Endothelial cell of umbilical vein (primary cell): ENCODE results near the gene CDH2. TPM values are rescaled to one million over a fixed set of nuclear protein-coding genes. Genes with fewer than 3 reads are reported as not detected.

ENCODE experiments used
- BruUV-seq: library from RNA; stranded (reverse); fragments of 400-500 nt; replicated peaks from 2 replicates; lab custom pipeline; 2021; lab: Mats Ljungman, UMichigan
- CTCF ChIA-PET: fragments of 300-600, 350-600 bp; sonication (Branson Sonifier 250); formaldehyde crosslinking; loops from one replicate; lab custom pipeline; 2021; ENCODE audit warnings: antibody characterized with exemption, inconsistent platforms; lab: Charles Lee
- POLR2A ChIA-PET: fragments of 300-600, 350-600 bp; sonication (Branson Sonifier 250); formaldehyde crosslinking; loops from one replicate; lab custom pipeline; 2021; ENCODE audit warnings: antibody characterized with exemption, inconsistent platforms; lab: Charles Lee
- DNase-seq: peaks from one replicate; pipeline ENCODE4 v3.0.0-alpha.2; 2011; ENCODE audit warnings: low read depth, low spot score
- FAIRE-seq: peaks from 2 replicates; lab custom pipeline; 2011; peaks lifted over from hg19 to GRCh38; lab: Jason Lieb, UNC
- H2AFZ ChIP-seq: 2 replicates; pipeline ENCODE4 v1.6.0; 2012; ENCODE audit warnings: low read depth, low read length, control low read depth, inconsistent platforms
- H3K27ac ChIP-seq: 2 replicates; pipeline ENCODE4 v1.5.1; 2011; ENCODE audit warnings: low read depth, mild to moderate bottlenecking, control low read depth, low read length, moderate library complexity; ENCODE audit not compliant: insufficient read depth
- H3K27me3 ChIP-seq, 2 experiments: 2 replicates each; pipeline versions ENCODE4 v1.6.0 to v1.6.1; 2011; ENCODE audit warnings: low read length in 2 of 2, mixed read lengths in 1 of 2; ENCODE audit not compliant: control insufficient read depth in 2 of 2, insufficient read depth in 2 of 2
- H3K36me3 ChIP-seq, 2 experiments: 2 replicates in 1 of 2; 3 replicates in 1 of 2; pipeline ENCODE4 v1.5.1; 2011; ENCODE audit warnings: low read length in 2 of 2, mild to moderate bottlenecking in 1 of 2, moderate library complexity in 1 of 2; ENCODE audit not compliant: control insufficient read depth in 2 of 2, insufficient read depth in 2 of 2; ENCODE audit errors: extremely low read depth in 1 of 2
- H3K4me1 ChIP-seq: 3 replicates; pipeline ENCODE4 v1.5.1; 2011; ENCODE audit warnings: mild to moderate bottlenecking, low read length; ENCODE audit not compliant: control insufficient read depth, insufficient read depth; ENCODE audit errors: extremely low read depth
- H3K4me2 ChIP-seq: 2 replicates; pipeline ENCODE4 v1.6.1; 2011; ENCODE audit warnings: low read length, control low read depth, mixed read lengths; ENCODE audit not compliant: insufficient read depth
- H3K4me3 ChIP-seq, 3 experiments: fragments of 200-600 bp in 1 of 3; sonication (generic), shearing (Covaris generic) in 1 of 3; replicated peaks in 1 of 3; 2 replicates each; pipeline ENCODE4 v1.5.1; 2011 to 2016; ENCODE audit warnings: control low read depth in 3 of 3, low read length in 3 of 3, mild to moderate bottlenecking in 2 of 3, inconsistent platforms in 1 of 3, low read depth in 1 of 3, moderate library complexity in 1 of 3; ENCODE audit not compliant: insufficient read depth in 1 of 3
- H3K79me2 ChIP-seq: 2 replicates; pipeline ENCODE4 v1.6.0; 2012; ENCODE audit warnings: low read length, inconsistent platforms; ENCODE audit not compliant: control insufficient read depth, insufficient read depth
- H3K9ac ChIP-seq: replicated peaks from 2 replicates; pipeline ENCODE3; 2011; ENCODE audit warnings: low read length, control low read depth; ENCODE audit not compliant: insufficient read depth; ENCODE audit errors: extremely low read depth
- H3K9me1 ChIP-seq: replicated peaks from 3 replicates; pipeline ENCODE4 v1.6.0; 2011; ENCODE audit warnings: mild to moderate bottlenecking, low read length; ENCODE audit not compliant: control insufficient read depth, insufficient read depth; ENCODE audit errors: extremely low read depth
- H3K9me3 ChIP-seq: replicated peaks from 2 replicates; pipeline ENCODE4 v1.5.1; 2012; ENCODE audit warnings: low read length, inconsistent platforms; ENCODE audit not compliant: control insufficient read depth, insufficient read depth
- H4K20me1 ChIP-seq: replicated peaks from 2 replicates; pipeline ENCODE3; 2011; ENCODE audit warnings: mild to moderate bottlenecking, low read length; ENCODE audit not compliant: control insufficient read depth, insufficient read depth; ENCODE audit errors: extremely low read depth
- EZH2 ChIP-seq: IDR thresholded peaks from 2 replicates; pipeline ENCODE4 v1.6.1; 2012; ENCODE audit warnings: borderline replicate concordance, low read depth, mild to moderate bottlenecking, moderate library complexity, low read length, inconsistent platforms; ENCODE audit not compliant: severe bottlenecking
- FOS ChIP-seq: IDR thresholded peaks from 2 replicates; pipeline ENCODE4 v1.6.1; 2011; ENCODE audit warnings: mild to moderate bottlenecking, low read length, moderate library complexity, borderline replicate concordance; ENCODE audit not compliant: insufficient read depth
- GATA2 ChIP-seq: IDR thresholded peaks from 2 replicates; pipeline ENCODE4 v1.7.0; 2011; ENCODE audit warnings: low read depth, mild to moderate bottlenecking, moderate library complexity, mixed read lengths, low read length; ENCODE audit not compliant: insufficient read length, insufficient read depth
- JUN ChIP-seq: IDR thresholded peaks from 2 replicates; pipeline ENCODE4 v1.6.1; 2011; ENCODE audit warnings: borderline replicate concordance, low read depth; ENCODE audit not compliant: insufficient read length, insufficient read depth
- MYC ChIP-seq: IDR thresholded peaks from one replicate; pipeline ENCODE4 v1.6.1; 2011; ENCODE audit warnings: mild to moderate bottlenecking, low read depth, low read length
- POLR2A ChIP-seq: IDR thresholded peaks from 2 replicates; pipeline ENCODE4 v1.6.1; 2012; ENCODE audit warnings: low read depth, mild to moderate bottlenecking, control low read depth, low read length
- POLR2AphosphoS5 ChIP-seq: IDR thresholded peaks from 2 replicates; pipeline ENCODE4 v1.6.1; 2012; ENCODE audit warnings: low read depth, mild to moderate bottlenecking, control low read depth, low read length, moderate library complexity; ENCODE audit not compliant: insufficient read depth
- dilution Hi-C: fragments of 300-500 bp; cut with MboI; formaldehyde crosslinking; loops from one replicate; pipeline ENCODE4 v1.15.0; 2019; ENCODE audit warnings: low sequenced_read_pairs; ENCODE audit not compliant: extremely low pct_ligation_motif_present
- intact Hi-C: fragments of 100-400 bp; cut with micrococcal nuclease; formaldehyde crosslinking; loops from one replicate; pipeline ENCODE4 v1.10.0; 2022
- polyA plus RNA-seq, 4 experiments: library from polyadenylated mRNA; depleted of rRNA in 3 of 4; stranded (reverse) in 3 of 4; unstranded in 1 of 4; fragments of >200 nt; gene quantifications; 2 replicates each; pipeline versions ENCODE4 v1.2.1 to v1.2.3, GENCODE V29; 2011 to 2012; ENCODE audit warnings: missing spikeins in 1 of 4
- total RNA-seq: library from RNA; stranded (reverse); gene quantifications from 2 replicates; pipeline ENCODE4 v1.2.3, GENCODE V29; 2021
- TF ChIP-seq, protein P1 (sequence below): IDR thresholded peaks from 2 replicates; pipeline ENCODE4 v1.6.1; 2011; ENCODE audit not compliant: insufficient read depth, insufficient read length
- TF ChIP-seq, protein P2 (sequence below), 2 donors: IDR thresholded peaks; 1 replicate in 1 of 2; 2 replicates in 1 of 2; pipeline ENCODE4 v1.5.1; 2011; ENCODE audit warnings: low read length in 2 of 2, mild to moderate bottlenecking in 2 of 2, moderate library complexity in 2 of 2, control low read depth in 1 of 2, inconsistent platforms in 1 of 2, low read depth in 1 of 2; ENCODE audit not compliant: insufficient read depth in 1 of 2; ENCODE audit errors: extremely low read depth in 1 of 2

CDH2 gene
- total and polyA plus RNA-seq, 2 donors (not counting 3 experiments of a cell fraction or from before 2014, with no cell fraction given) = 37.6 to 59.5 TPM

DNA sequence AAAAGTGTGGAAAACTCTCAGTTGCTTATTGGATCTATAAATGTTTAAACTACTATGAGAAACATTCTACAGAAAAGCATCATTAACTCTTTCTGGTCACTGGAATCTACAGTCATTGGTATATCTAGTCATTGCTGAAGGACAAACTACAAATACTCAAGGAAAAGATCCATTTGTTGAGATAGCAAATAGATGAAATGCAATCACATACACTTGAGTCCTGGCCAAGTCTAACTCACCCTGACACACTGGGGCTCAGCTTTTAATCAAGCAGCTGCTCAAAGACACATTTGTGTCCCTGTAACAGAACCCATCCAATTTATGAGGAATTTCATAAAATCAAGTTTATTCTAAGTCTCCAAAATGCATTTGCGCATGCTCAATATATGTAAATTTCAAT, 68.7 kb downstream of the CDH2 start:
- Histone ChIP-seq H3K4me1 (peaks cover 20% of the 10 kb centered on the region), H3K27ac (no peak overlapping the region), H3K4me3 (no peak overlapping the region), H2AFZ (no peak overlapping the region), H3K9ac (no peak overlapping the region), H3K27me3 (no peaks in the 10 kb centered on the region), H3K9me3 (no peaks in the 10 kb centered on the region), H3K79me2 (peaks cover 19% of the 10 kb centered on the region), H4K20me1 (no peaks in the 10 kb centered on the region), H3K36me3 (no peaks in the 10 kb centered on the region), H3K9me1 (no peaks in the 10 kb centered on the region), H3K4me2 (no peak overlapping the region)
- CTCF ChIA-PET = interaction anchor here (0.6 to 0.7 kb wide), 2 partner anchors 95 to 329 kb away, joined by 3 read pairs; no protein-coding TSS in a partner anchor
- BruUV-seq = no TSS peak
- intact Hi-C loops (no loop called here), dilution Hi-C loops (no loop called here)
- no peak for FAIRE-seq
- POLR2A ChIA-PET = no interaction called here
- TF ChIP-seq POLR2A = no peak
- TF ChIP-seq MYC = no peak
- TF ChIP-seq, protein P1, sequence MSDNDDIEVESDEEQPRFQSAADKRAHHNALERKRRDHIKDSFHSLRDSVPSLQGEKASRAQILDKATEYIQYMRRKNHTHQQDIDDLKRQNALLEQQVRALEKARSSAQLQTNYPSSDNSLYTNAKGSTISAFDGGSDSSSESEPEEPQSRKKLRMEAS = no peak
- TF ChIP-seq, protein P2, sequence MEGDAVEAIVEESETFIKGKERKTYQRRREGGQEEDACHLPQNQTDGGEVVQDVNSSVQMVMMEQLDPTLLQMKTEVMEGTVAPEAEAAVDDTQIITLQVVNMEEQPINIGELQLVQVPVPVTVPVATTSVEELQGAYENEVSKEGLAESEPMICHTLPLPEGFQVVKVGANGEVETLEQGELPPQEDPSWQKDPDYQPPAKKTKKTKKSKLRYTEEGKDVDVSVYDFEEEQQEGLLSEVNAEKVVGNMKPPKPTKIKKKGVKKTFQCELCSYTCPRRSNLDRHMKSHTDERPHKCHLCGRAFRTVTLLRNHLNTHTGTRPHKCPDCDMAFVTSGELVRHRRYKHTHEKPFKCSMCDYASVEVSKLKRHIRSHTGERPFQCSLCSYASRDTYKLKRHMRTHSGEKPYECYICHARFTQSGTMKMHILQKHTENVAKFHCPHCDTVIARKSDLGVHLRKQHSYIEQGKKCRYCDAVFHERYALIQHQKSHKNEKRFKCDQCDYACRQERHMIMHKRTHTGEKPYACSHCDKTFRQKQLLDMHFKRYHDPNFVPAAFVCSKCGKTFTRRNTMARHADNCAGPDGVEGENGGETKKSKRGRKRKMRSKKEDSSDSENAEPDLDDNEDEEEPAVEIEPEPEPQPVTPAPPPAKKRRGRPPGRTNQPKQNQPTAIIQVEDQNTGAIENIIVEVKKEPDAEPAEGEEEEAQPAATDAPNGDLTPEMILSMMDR (IDR thresholded peaks at IDR 0.05; ENCODE audit: extremely low read depth in 1 of 2, insufficient read depth in 1 of 2, low read depth in 1 of 2, low read length in 2 of 2) = no peak
- TF ChIP-seq FOS = no peak
- TF ChIP-seq EZH2 = no peak
- TF ChIP-seq JUN = no peak
- no peak for TF ChIP-seq GATA2
- TF ChIP-seq POLR2AphosphoS5 = no peak
- DNase-seq = no peak
